Glutamatergic neuron (in vitro differentiated cells): ENCODE measurements around the gene TRAF7. TPM values are rescaled to one million over a fixed set of nuclear protein-coding genes. Genes with fewer than 3 reads are reported as not detected.
A peak's percentile ranks its signal among the peaks of the same experiment; 100 is the strongest.

ENCODE experiments used
- DNase-seq: peaks from one replicate; pipeline ENCODE4 v3.0.0; 2022
- H3K27ac Mint-ChIP-seq: one replicate; pipeline ENCODE4 v1.8.0; 2020; ENCODE audit warnings: mild to moderate bottlenecking, mixed read lengths, inconsistent platforms; ENCODE audit not compliant: unreplicated experiment
- H3K27me3 Mint-ChIP-seq: one replicate; pipeline ENCODE4 v1.8.0; 2020; ENCODE audit warnings: mild to moderate bottlenecking, moderate library complexity, mixed read lengths, inconsistent platforms; ENCODE audit not compliant: unreplicated experiment
- H3K36me3 Mint-ChIP-seq: one replicate; pipeline ENCODE4 v1.8.0; 2020; ENCODE audit warnings: mild to moderate bottlenecking, mixed read lengths, inconsistent platforms; ENCODE audit not compliant: unreplicated experiment
- H3K4me1 Mint-ChIP-seq: one replicate; pipeline ENCODE4 v1.8.0; 2020; ENCODE audit warnings: mild to moderate bottlenecking, low read depth, mixed read lengths, inconsistent platforms; ENCODE audit not compliant: unreplicated experiment
- H3K4me3 Mint-ChIP-seq: one replicate; pipeline ENCODE4 v1.8.0; 2020; ENCODE audit warnings: mild to moderate bottlenecking, mixed read lengths, inconsistent platforms; ENCODE audit not compliant: unreplicated experiment
- H3K9me3 Mint-ChIP-seq: one replicate; pipeline ENCODE4 v1.8.0; 2020; ENCODE audit warnings: mild to moderate bottlenecking, moderate library complexity, mixed read lengths, inconsistent platforms; ENCODE audit not compliant: unreplicated experiment
- CTCF ChIP-seq: fragments of 200-600 bp; sonication (generic); IDR thresholded peaks from one replicate; pipeline ENCODE4 v1.5.0; 2021; ENCODE audit not compliant: partially characterized antibody, unreplicated experiment
- total RNA-seq: library from RNA; stranded (reverse); fragmentation: NEBNext Ultra II Directional; extraction: Animal tissue kit (Norgen Biotek cat#: 25700); gene quantifications from one replicate; pipeline ENCODE4 v1.2.1, GENCODE V29; 2021; ENCODE audit not compliant: unreplicated experiment

The TRAF7 gene
- total RNA-seq, 1 donor from 2014 or later, result 74.8 TPM

- H3K4me3 Mint-ChIP-seq, result no peak overlapping the region
- peaks cover 4% of the 10 kb centered on the region for H3K27me3 Mint-ChIP-seq
- peaks cover 8% of the 10 kb centered on the region for H3K4me1 Mint-ChIP-seq
- H3K9me3 Mint-ChIP-seq, result peaks cover 8% of the 10 kb centered on the region
- no peak overlapping the region for H3K27ac Mint-ChIP-seq
- H3K36me3 Mint-ChIP-seq, result no peaks in the 10 kb centered on the region
- no peak for TF ChIP-seq CTCF
- no peak for DNase-seq
Measured at GRCh38 chr16:2143878-2144485, 11.6 kb upstream of the TRAF7 start.

- Mint-ChIP-seq H3K36me3 (no peaks in the 10 kb centered on the region), H3K4me1 (peaks cover 8% of the 10 kb centered on the region), H3K4me3 (peak overlapping the region; percentile 48), H3K27me3 (peaks cover 16% of the 10 kb centered on the region), H3K27ac (peak overlapping the region; percentile 41), H3K9me3 (peaks cover 16% of the 10 kb centered on the region)
- TF ChIP-seq CTCF, result no peak
- DNase-seq, result no peak
Measured at GRCh38 chr16:2145843-2146242, 9.7 kb upstream of the TRAF7 start.

- DNase-seq, result no peak
- peaks cover 19% of the 10 kb centered on the region for H3K4me1 Mint-ChIP-seq
- H3K9me3 Mint-ChIP-seq, result peaks cover 19% of the 10 kb centered on the region
- peak overlapping the region; percentile 57 for H3K4me3 Mint-ChIP-seq
- H3K27me3 Mint-ChIP-seq, result peaks cover 22% of the 10 kb centered on the region
- peak overlapping the region; percentile 73 for H3K27ac Mint-ChIP-seq
- H3K36me3 Mint-ChIP-seq, result no peaks in the 10 kb centered on the region
- TF ChIP-seq CTCF, result no peak
Measured at GRCh38 chr16:2147378-2147777, 8.2 kb upstream of the TRAF7 start.

- Mint-ChIP-seq H3K4me1 (peaks cover 19% of the 10 kb centered on the region), H3K27ac (peak within 1 kb of the TSS; percentile 89), H3K27me3 (peaks cover 22% of the 10 kb centered on the region), H3K4me3 (peak within 1 kb of the TSS; percentile 90), H3K9me3 (peaks cover 19% of the 10 kb centered on the region), H3K36me3 (no peaks in the 10 kb centered on the region)
- no peak for TF ChIP-seq CTCF
- peak; percentile 85 for DNase-seq
Measured at GRCh38 chr16:2147981-2148671, 7.5 kb upstream of the TRAF7 start, which contains the start of gene RAB26. Gene RAB26 (plus strand): TSS chr16:2148625. CDS start chr16:2148784, 159 bp downstream.
